NCI-H460 (cell line): Measurements from ENCODE around the gene FGF11. TPM values are rescaled to one million over a fixed set of nuclear protein-coding genes. Genes with fewer than 3 reads are reported as not detected.

Experiments used
- DNase-seq: peaks from one replicate; pipeline ENCODE4 v3.0.0-alpha.2; 2016; ENCODE audit warnings: low read depth; ENCODE audit errors: extremely low read depth
- total RNA-seq: library from RNA; depleted of rRNA; stranded (reverse); fragments of >200 nt; shearing (Covaris generic); gene quantifications from 2 replicates; pipeline ENCODE4 v1.2.3, GENCODE V29; 2014

The FGF11 gene
- total RNA-seq, 1 experiment from 2014 or later = 1.2 TPM

GRCh38 chr17:7407485-7408251, 31.6 kb upstream of the FGF11 start, which contains the start of gene NLGN2:
NLGN2 (plus strand) TSS chr17:7407845; CDS start chr17:7408256, 411 bp downstream.
- DNase-seq = no peak

- DNase-seq = no peak
Measured at GRCh38 chr17:7408252-7408727, 31.0 kb upstream of the FGF11 start.

DNA sequence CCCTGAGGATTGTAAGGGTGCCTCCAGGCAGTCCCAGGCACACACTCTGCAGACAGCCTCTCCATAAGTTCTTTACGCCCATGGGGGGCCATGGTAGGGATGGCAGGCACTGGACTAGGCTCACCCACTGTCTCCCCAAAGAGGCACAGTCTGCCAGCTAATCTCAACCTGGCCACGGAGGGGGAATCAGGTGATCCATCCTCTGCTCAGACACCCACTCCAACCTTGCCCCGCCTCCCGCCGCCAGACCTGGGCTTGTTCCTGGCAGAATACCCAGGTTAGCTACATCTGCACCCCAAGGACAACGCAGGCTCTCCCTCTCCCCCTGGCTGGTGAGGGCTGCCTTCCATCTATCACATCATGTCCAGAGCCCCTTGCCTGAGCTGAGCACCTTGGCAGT, 30.4 kb upstream of the FGF11 start:
- DNase-seq = no peak

GRCh38 chr17:7409716-7410115, 29.6 kb upstream of the FGF11 start:
- no peak for DNase-seq

GRCh38 chr17:7410634-7411426, 28.5 kb upstream of the FGF11 start:
- no peak for DNase-seq

GRCh38 chr17:7411427-7411750, 27.9 kb upstream of the FGF11 start:
- no peak for DNase-seq

DNA sequence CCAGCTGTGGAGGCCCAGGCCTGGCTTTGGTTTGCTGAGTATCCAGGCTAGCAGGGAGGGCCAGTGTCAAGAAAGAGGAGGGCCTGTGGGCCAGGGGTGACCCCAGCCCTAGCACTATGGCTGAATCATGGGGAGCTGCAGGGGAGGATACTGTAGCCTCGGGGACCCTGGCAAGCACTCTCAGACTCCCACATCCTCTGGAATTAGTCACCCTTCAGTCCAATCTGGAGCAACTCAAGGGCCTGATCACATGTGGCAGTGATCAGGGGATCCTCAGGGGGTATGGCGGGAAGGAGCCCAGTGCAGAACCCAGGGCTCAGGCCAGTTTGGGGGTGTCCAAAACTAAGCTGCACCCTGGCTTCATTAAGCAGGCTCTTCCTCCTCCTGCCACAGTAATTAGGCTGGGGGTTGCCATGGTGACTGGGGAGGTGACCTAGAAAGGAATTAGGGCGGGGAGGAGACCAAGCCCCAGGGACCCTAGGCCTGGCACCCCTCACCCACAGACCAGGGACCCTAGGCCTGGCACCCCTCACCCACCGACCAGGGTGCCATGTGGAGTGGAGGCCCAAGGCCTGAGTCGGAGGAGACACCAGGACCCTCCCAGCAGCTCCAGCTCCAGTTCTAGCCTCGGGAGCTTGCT, 25.8 kb upstream of the FGF11 start:
- no peak for DNase-seq

GRCh38 chr17:7414837-7415236, 24.5 kb upstream of the FGF11 start:
- no peak for DNase-seq

- DNase-seq = no peak
Measured at GRCh38 chr17:7415784-7416183, 23.5 kb upstream of the FGF11 start.

DNA sequence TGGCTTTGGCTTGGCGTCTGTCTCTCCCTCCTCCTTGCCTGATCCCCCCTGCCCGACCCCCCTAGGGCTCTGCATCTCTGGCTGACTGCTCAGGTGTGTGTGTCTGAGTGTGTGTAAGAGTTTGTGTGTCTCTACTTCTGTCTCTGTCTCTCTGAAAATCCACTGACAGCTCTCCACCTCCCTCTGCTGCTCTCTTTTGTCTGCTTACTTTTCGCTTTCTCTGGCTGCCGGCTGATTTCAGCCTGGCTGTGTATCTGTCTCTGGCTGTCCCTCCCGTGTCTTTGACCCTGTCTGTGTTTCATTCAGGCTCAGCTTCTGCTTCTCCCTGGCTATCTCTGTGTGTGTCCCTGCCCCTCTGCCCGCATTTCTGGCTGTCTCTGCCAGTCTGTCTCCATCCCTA, 23.0 kb upstream of the FGF11 start:
- no peak for DNase-seq

DNA sequence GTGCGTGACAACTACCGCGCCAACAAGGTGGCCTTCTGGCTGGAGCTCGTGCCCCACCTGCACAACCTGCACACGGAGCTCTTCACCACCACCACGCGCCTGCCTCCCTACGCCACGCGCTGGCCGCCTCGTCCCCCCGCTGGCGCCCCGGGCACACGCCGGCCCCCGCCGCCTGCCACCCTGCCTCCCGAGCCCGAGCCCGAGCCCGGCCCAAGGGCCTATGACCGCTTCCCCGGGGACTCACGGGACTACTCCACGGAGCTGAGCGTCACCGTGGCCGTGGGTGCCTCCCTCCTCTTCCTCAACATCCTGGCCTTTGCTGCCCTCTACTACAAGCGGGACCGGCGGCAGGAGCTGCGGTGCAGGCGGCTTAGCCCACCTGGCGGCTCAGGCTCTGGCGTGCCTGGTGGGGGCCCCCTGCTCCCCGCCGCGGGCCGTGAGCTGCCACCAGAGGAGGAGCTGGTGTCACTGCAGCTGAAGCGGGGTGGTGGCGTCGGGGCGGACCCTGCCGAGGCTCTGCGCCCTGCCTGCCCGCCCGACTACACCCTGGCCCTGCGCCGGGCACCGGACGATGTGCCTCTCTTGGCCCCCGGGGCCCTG, 22.2 kb upstream of the FGF11 start:
- DNase-seq = no peak

GRCh38 chr17:7418472-7419152, 20.7 kb upstream of the FGF11 start:
- DNase-seq = no peak

DNA sequence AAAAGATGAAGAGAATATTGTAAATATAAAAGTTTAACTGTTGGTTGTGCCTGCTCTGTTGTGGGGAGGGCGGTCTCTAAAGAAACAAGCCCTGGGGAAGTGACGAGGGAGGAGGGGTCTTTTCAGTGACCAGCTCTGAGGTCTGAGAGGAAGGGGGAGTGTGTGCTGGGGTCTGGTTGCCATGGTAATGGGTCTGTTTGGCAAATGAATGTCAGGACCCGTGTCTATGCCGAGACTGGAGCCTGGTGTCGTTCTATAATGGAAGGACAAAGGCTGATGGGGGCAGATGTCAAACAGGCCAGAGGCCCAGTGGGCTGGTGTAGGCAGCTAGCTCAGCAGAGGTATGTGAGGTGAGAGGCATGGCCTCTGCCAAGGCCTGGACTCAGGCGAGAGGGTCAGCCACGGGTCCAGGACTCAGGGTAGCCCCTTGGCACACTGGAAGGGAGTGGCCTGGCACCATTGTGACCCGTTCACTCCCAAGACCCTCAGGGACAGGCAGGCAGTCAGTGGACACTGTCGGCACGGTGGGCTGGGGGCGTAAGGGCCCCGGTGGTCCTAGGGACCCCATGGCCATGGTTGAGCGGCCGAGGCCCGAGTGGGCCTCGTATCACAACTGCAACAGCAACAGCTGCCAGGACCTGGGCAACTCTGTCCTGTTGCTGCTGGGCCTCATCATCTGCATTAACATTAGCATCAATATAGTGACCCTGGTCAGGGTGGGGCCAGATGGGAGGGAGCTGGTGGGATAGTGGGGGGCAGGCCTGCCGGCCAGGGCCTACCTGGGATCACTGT, 19.3 kb upstream of the FGF11 start, which contains the start of gene SPEM1:
TSS of gene SPEM1 (plus strand) at position 506 of the 792 bp plus-strand sequence. CDS start at position 567, 61 bp downstream.
- no peak for DNase-seq

GRCh38 chr17:7421186-7421585, 18.1 kb upstream of the FGF11 start:
- no peak for DNase-seq

- no peak for DNase-seq
Measured at GRCh38 chr17:7423679-7424078, 15.6 kb upstream of the FGF11 start.

DNA sequence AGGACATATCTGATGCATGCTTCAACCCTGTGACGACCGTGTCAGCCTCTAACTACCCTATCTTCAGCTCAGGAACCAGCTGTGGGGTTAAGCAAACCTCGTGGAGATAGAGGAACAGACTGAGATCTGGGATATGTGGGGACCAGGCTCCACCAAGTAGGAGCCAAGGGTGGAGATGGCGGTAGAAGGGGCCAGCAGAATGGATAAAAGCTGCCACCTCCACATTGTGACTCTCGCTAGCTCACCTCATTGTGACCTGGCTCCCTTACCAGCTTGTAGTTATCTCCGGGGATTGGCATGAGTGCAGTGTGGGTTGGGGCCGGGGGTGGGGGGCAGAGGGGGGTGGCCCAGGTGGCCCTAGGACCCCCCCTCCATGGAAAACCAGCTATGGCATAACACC, 14.0 kb upstream of the FGF11 start, which contains the start of gene SPEM2:
TSS of gene SPEM2 (plus strand) at position 301 of the 400 bp plus-strand sequence. CDS start at position 374, 73 bp downstream.
- DNase-seq = no peak

DNA sequence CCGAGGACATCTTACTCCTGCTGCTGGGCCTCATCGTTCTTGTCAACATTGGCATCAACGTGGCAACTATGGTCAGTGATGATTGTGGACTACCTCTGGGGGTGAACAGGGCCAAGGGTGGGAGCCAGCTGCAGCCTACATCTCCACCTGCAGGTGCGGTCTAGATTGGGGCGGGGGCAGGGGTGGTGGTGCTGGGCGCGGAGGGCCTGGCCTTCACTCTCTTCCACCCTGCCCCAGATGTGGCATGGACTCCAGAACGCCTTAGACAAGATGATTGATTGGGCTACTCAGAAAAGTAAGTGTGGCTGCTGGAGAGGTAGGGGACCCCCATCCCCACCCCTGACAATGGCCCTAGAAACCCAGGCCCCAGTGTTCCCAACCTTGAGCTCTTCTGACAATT, 13.6 kb upstream of the FGF11 start:
- no peak for DNase-seq

- DNase-seq = no peak
Measured at GRCh38 chr17:7426203-7426863, 13.0 kb upstream of the FGF11 start.
